HTERT RPE-1 (cell line): ENCODE measurements around the gene SLC6A16.
"Not testable (repeated sequence)": the region's sequence is repeated elsewhere in the genome, so short reads cannot be mapped to it uniquely, and the experiment has no call there.

Experiments used
- in situ Hi-C: fragments of 300-500 bp; cut with MboI; formaldehyde crosslinking; loops from 4 replicates; pipeline ENCODE4 v1.14.3; 2020; ENCODE audit warnings: low sequenced_read_pairs

The SLC6A16 gene

GRCh38 chr19:49331616-49332055 is 6.6 kb upstream of the SLC6A16 start:
- in situ Hi-C loops = no loop called here

DNA sequence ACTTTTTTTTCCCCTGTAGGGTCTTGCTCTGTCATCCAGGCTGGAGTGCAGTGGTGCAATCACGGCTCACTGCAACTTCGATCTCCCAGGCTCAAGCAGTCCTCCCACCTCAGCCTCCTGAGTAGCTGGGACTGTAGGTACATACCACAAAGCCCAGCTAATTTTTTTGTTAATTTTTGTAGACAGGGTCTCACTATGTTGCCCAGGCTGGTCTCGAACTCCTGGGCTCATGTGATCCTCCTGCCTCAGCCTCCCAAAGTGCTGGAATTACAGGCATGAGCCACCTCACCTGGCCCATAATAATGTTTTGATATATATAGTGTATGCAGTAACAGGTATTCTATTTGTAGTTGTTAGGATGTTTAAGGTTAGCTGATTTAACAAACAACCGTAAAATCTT is 6.2 kb upstream of the SLC6A16 start:
- in situ Hi-C loops = not testable (repeated sequence)

GRCh38 chr19:49328741-49329140 is 3.8 kb upstream of the SLC6A16 start:
- in situ Hi-C loops = no loop called here

DNA sequence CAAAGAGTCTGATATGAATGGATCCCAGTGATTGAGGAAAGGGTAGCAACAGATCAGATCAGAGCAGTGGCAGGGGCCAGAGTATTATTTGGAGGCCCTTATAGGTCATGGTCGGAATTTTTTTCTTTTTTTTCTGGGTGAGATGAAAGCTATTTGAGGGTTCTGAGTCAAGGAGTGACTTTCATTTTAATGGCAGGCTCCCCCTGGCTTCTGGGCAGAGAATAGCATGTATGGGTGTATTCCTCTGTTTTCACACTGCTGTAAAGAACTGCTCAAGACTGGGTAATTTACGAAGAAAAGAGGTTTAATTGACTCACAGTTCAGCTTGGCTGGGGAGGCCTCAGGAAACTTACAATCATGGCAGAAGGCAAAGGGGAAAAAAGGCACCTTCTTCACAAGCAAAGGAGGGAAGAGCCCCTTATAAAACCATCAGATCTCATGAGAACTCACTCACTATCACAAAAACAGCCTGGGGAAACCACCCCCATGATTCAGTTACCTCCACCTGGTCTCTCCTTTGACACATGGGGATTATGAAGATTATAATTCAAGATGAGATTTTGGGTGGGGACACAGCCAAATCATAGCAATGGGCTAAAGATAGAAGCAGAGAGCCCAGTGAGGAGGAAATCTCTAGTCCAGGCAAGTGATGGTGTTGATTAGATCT is 3.0 kb upstream of the SLC6A16 start:
- in situ Hi-C loops = no loop called here

DNA sequence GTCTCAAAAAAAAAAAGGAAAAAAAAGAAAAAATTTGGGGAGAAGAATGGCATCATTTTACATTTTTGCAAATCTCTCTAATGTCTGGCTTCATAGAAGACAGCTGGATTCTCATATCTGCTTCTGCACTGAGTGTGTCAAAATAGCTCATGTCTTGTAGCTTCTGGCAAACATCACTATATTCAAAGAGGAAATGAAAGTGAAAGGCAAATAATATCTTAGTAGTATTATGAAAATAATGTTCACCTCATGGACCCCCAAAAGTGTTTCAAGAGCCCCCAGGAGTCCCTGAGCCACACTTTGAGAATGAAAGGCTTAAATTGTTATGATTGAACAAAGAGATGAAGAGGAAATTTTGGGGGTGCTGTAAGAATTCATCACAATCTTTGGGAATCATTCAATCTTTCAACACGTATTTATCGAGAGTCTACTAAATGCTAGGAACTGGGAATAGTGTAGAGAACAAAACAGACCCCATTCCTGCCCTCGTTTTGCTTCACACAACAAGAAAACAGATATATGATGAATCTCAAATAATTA is 1.2 kb upstream of the SLC6A16 start:
- in situ Hi-C loops = no loop called here

DNA sequence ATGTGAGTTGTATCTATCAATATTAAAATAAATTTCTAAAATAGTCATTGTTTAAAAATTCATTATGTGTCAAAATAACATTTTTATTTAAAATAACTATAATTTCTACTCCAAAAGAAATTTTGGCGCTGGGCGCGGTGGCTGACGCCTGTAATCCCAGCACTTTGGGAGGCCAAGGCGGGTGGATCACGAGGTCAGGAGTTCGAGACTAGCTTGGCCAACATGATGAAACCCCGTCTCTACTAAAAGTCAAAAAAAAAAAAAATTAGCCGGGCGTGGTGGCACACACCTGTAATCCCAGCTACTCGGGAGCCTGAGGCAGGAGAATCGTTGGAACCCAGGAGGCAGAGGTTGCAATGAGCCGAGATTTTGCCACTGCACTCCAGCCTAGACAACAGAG is 765 bp upstream of the SLC6A16 start:
- in situ Hi-C loops = not testable (repeated sequence)

DNA sequence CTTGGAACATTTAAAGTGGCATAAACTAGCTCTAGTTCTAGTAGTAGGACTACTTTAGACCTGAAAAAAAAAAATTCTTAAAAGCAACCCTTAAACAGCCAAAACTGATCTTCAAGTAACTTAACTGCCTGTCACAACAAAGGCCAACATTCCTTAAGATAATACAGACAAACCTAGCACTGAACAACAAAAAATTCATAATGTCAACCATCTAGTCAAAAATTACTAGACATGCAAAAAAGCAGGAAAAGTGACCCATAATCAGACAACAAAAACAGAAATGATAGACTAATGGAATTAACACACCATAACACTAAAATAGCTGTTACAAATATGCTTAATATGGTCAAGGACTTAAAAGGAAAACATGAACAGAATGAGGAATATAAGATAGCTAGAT is 6.7 kb downstream of the SLC6A16 start:
- in situ Hi-C loops = no loop called here

DNA sequence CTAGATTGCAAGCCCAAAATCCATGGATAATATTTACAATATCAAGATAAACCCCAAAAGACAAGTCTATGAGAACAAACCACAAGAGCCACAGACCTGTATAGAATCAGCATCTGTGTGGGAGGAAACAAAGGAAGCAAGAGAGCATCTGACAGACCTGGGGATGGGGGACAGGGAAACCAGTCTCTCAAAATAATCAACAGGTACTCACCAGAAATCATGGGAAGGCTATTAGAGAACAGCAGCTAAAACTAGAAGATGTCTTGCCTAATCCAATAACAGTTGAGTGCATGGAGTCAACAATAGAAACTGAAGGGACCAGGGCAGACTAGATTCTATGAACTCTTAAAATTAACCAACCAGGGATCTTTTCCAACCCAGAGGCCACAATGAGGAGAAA is 8.7 kb downstream of the SLC6A16 start:
- in situ Hi-C loops = no loop called here

- in situ Hi-C loops = no loop called here
Observed at GRCh38 chr19:49315111-49315510, 9.9 kb downstream of the SLC6A16 start.

DNA sequence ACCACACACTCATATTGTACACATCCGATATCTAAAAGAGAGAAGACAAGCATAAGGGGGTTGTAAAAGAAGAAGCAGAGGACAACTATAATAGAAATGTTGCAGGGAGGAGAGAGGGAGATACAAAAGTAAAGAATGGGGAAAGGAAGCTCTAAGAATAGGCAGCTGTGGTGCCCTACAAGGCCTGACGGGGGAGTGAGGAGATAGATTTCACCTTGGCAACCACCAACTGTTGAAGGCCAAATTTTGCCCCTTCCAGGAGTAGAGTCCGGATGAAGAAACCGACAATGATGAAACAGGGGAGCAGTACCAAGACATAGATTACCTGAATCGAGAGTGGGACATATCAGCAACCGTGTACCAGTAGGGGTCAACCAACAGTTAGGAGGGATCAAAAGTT is 15.9 kb downstream of the SLC6A16 start:
- in situ Hi-C loops = no loop called here

- in situ Hi-C loops = not testable (repeated sequence)
Observed at GRCh38 chr19:49306734-49307133, 18.3 kb downstream of the SLC6A16 start.

- in situ Hi-C loops = no loop called here
Observed at GRCh38 chr19:49301866-49302252, 23.1 kb downstream of the SLC6A16 start.

GRCh38 chr19:49301165-49301865 is 23.7 kb downstream of the SLC6A16 start:
- in situ Hi-C loops = no loop called here

DNA sequence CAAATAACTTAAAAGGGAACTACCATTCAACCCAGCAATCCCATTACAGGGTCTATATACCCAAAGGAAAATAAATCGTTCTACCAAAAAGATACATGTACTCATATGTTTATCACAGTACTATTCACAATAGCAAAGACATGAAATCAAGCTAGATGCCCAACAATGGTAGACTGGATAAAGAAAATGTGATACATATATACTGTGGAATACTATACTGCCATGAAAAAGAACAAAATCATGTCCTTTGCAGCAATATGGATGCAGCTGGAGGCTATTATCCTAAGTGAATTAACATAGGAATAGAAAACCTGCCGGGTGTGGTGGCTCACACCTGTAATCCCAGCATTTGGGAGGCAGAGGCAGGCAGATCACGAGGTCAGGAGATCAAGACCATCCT is 26.3 kb downstream of the SLC6A16 start:
- in situ Hi-C loops = not testable (repeated sequence)

- in situ Hi-C loops = no loop called here
Observed at GRCh38 chr19:49297403-49297802, 27.6 kb downstream of the SLC6A16 start.

GRCh38 chr19:49295208-49295880 is 29.6 kb downstream of the SLC6A16 start:
- in situ Hi-C loops = no loop called here

GRCh38 chr19:49294401-49294800 is 30.6 kb downstream of the SLC6A16 start:
- in situ Hi-C loops = no loop called here

DNA sequence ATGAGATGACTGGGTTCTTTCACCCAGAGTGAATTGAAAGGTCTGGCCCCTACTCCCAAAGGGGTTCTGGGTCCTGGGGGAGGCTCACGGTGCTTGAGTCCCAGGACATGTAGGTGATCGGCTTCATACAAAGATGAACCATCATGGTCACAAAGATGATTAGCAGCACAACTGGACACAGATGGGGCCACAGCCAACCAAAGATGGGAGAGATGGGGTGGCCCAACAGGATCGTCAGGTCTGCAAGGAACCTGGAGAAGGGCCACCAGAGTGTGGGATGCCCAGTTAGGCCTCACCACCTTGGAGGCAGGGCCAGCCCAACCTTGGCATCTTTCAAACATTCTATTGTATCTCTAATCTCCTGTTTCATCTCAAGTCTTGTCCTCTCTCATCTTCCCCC is 34.5 kb downstream of the SLC6A16 start:
- in situ Hi-C loops = no loop called here

DNA sequence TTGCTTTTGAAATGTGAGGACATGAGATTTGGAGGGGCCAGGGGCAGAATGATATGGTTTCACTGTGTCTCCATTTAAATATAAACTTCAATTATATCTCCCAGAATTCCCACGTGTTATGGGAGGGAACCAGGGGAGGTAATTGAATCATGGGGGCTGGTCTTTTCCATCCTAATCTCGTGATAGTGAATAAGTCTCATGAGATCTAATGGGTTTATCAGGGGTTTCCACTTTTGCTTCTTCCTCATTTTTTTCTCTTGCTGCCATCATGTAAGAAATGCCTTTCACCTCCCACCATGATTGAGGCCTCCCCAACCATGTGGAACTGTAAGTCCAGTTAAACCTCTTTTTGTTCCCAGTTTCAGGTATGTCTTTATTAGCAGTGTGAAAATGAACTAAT is 35.7 kb downstream of the SLC6A16 start:
- in situ Hi-C loops = not testable (repeated sequence)

GRCh38 chr19:49288205-49288604 is 36.8 kb downstream of the SLC6A16 start:
- in situ Hi-C loops = not testable (repeated sequence)

DNA sequence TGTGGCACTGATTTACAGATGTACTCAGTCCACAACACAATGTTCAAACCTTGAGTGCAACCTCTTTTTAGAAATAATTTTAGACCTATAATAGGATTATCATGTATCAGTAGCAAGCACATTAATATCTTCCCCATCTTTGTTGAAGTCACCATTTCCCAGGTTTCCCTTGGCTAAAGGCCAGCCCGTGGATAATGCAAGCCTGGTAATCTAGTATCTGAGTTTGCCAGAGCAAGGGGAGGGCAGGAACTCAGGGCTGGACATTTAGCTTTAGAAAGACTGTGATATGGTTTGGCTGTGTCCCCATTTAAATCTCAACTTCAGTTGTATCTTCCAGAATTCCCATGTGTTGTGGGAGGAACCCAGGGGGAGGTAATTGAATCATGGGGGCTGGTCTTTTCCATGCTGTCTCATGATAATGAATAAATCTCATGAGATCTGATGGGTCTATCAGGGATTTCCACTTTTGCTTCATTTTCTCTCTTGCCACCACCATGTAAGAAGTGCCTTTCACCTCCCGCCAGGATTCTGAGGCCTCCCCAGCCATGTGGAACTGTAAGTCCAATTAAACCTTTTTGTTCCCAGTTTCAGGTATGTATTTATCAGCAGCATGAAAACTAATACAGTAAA is 37.7 kb downstream of the SLC6A16 start:
- in situ Hi-C loops = no loop called here
